SIG-M5 treated with dmso at 0.1 percent for 504 hours (cell line): ENCODE data around the gene SIN3A.
"Not testable (repeated sequence)": the region's sequence is repeated elsewhere in the genome, so short reads cannot be mapped to it uniquely, and the experiment has no call there.

Source experiments
- DNase-seq: peaks from one replicate; lab custom pipeline; 2025; ENCODE audit not compliant: unreplicated experiment; lab: John Stamatoyannopoulos, UW

The SIN3A gene

GRCh38 chr15:75451674-75452363, at the start of gene SIN3A:
SIN3A (minus strand) TSS chr15:75451690; CDS start chr15:75430375, 21,315 bp downstream.
- peak; percentile 99 for DNase-seq

- DNase-seq, result no peak
Observed at GRCh38 chr15:75493732-75494131, 42.2 kb upstream of the SIN3A start.

- DNase-seq, result no peak
Observed at GRCh38 chr15:75483961-75484360, 32.5 kb upstream of the SIN3A start.

GRCh38 chr15:75483556-75483955, 32.1 kb upstream of the SIN3A start:
- not testable (repeated sequence) for DNase-seq

- DNase-seq, result no peak
Observed at GRCh38 chr15:75483106-75483505, 31.6 kb upstream of the SIN3A start.

GRCh38 chr15:75480463-75480862, 29.0 kb upstream of the SIN3A start:
- DNase-seq, result not testable (repeated sequence)

- no peak for DNase-seq
Observed at GRCh38 chr15:75479670-75480069, 28.2 kb upstream of the SIN3A start.

- not testable (repeated sequence) for DNase-seq
Observed at GRCh38 chr15:75477094-75477493, 25.6 kb upstream of the SIN3A start.

- DNase-seq, result no peak
Observed at GRCh38 chr15:75468913-75469598, 17.6 kb upstream of the SIN3A start.

GRCh38 chr15:75460646-75461045, 9.2 kb upstream of the SIN3A start:
- no peak for DNase-seq

GRCh38 chr15:75459581-75459980, 8.1 kb upstream of the SIN3A start:
- DNase-seq, result no peak

- peak; percentile 56 for DNase-seq
Observed at GRCh38 chr15:75456710-75457109, 5.2 kb upstream of the SIN3A start.

- peak; percentile 65 for DNase-seq
Observed at GRCh38 chr15:75455982-75456531, 4.6 kb upstream of the SIN3A start.

GRCh38 chr15:75455424-75455981, 4.0 kb upstream of the SIN3A start:
- peak; percentile 83 for DNase-seq

- DNase-seq, result peak; percentile 76
Observed at GRCh38 chr15:75454471-75455378, 3.2 kb upstream of the SIN3A start.

GRCh38 chr15:75453703-75454470, 2.4 kb upstream of the SIN3A start:
- DNase-seq, result peak; percentile 100

GRCh38 chr15:75452865-75453702, 1.6 kb upstream of the SIN3A start:
- peak; percentile 57 for DNase-seq

- DNase-seq, result peak; percentile 84
Observed at GRCh38 chr15:75452364-75452864, 924 bp upstream of the SIN3A start.

GRCh38 chr15:75451202-75451673, 252 bp downstream of the SIN3A start:
- DNase-seq, result no peak
